Measurements from ENCODE around the gene ASGR1. TPM values are rescaled to one million over a fixed set of nuclear protein-coding genes. Genes with fewer than 3 reads are reported as not detected.
A peak's percentile ranks its signal among the peaks of the same experiment; 100 is the strongest.

ASGR1 gene, protein sequence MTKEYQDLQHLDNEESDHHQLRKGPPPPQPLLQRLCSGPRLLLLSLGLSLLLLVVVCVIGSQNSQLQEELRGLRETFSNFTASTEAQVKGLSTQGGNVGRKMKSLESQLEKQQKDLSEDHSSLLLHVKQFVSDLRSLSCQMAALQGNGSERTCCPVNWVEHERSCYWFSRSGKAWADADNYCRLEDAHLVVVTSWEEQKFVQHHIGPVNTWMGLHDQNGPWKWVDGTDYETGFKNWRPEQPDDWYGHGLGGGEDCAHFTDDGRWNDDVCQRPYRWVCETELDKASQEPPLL
- 1.5 TPM for total RNA-seq
- 1 to 10 TPM; 1.5 to 3.4 (median 2.3) TPM for polyA plus RNA-seq (ENCODE audit: insufficient read depth in 1 of 8, insufficient read length in 8 of 8, low replicate concordance in 1 of 8)
- long read RNA-seq, donor 1: 0 reads
- long read RNA-seq, donor 2: 0 reads
- long read RNA-seq, donor 3: 0 reads
- long read RNA-seq, donor 4: 0 reads
- long read RNA-seq, donor 5: 0 reads
- long read RNA-seq, donor 6: 0 reads
- long read RNA-seq, donor 7: 0 reads
- long read RNA-seq, donor 8: 0 reads
- long read RNA-seq, donor 9: 0 reads
- long read RNA-seq, donor 10, partial matches to known transcripts: 0 of 1 reads
- long read RNA-seq, donor 10, other reads (novel, unspliced or antisense): 0 of 1 reads
- long read RNA-seq, donor 11: 0 reads

DNA sequence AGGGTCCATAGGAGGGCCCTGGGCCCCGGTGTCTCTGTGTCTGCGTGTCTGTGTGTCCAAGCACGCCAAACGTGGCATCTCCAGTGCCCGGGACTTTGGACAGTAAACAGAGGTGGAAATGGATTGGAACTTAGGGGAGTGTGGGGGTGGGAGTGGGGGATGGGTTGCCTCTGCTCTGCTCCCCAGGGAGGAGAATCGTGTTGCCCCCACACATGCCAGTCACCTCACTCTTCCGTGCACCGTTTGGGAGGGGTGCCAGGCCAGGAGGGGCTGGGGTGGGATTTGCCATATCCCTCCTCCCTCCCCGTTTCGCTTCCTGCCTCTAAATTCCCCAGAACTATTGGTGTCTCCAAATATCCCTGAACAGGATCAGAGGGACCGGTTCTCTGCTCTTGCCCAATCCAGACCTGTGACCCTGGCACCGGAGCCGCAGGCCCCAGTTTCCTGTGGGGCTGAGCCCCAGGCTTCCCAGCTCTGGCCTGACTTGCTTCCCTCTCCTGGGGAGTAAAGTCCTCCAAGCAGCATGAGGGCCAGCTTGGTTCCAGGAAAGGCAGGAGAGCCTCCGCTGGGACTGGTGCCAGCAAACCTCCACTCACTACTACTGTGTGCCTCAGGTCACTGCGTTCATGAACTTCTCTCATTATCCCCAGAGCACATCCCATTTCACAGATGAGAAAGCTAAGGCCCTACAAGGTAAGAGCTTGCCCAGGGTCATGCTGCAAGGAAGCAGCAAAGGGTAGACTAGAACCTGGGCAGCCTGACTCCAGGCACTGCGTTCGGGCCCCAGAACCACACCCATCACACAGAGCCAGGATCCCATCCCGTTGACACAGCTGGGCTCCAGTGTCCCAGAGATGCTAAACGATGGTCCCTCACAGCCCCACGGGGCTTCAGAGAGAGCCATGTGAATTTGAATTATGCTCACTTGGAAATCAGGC lies at the start of gene ASGR1:
Gene ASGR1, minus strand, starts transcription at position 54 of the 938 bp plus-strand sequence. CDS start 807 bp downstream, outside the sequence.
- H3K4me3 ChIP-seq (ENCODE audit: low read length): peak within 1 kb of the TSS; percentile 27
- H3K4me1 ChIP-seq (ENCODE audit: control insufficient read depth, insufficient read depth, low read length): peaks cover 15% of the 10 kb centered on the region
- no peak for DNase-seq
- no peak within 1 kb of the TSS for H3K27ac ChIP-seq (ENCODE audit: low read length)
- 55% methylated on average over 13 of the region's 20 CpGs for WGBS (ENCODE audit: insufficient coverage)
- H3K36me3 ChIP-seq (ENCODE audit: control insufficient read depth, insufficient read depth, low read length): no peaks in the 10 kb centered on the region
- H3K9me3 ChIP-seq (replicated peaks; ENCODE audit: control insufficient read depth, low read depth, low read length): no peaks in the 10 kb centered on the region
- H3K27me3 ChIP-seq (ENCODE audit: control insufficient read depth, insufficient read depth, low read length): peaks cover 13% of the 10 kb centered on the region

DNA sequence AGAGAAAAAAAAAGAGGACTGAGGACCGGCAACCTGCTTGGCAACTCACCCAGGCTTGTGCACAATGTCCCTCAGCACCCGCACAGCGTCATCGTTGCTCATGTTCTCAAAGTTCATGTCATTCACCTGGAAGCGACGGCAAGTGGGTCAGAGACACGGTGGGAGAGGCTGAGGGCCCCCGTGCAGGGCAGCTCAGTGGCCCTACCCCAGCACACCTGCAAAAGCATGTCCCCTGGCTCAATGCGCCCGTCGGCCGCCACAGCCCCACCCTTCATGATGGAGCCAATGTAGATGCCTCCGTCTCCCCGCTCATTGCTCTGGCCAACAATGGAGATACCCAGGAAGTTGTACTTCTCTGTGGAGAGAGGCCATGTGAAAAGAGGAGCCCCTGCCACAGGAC lies 49.8 kb upstream of the ASGR1 start:
- H3K27me3 ChIP-seq (ENCODE audit: control insufficient read depth, insufficient read depth, low read length): no peaks in the 10 kb centered on the region
- DNase-seq: no peak
- 94% methylated on average over 8 of the region's 14 CpGs for WGBS (ENCODE audit: insufficient coverage)
- H3K4me3 ChIP-seq (ENCODE audit: low read length): no peak overlapping the region
- peaks cover 20% of the 10 kb centered on the region for H3K4me1 ChIP-seq (ENCODE audit: control insufficient read depth, insufficient read depth, low read length)
- H3K36me3 ChIP-seq (ENCODE audit: control insufficient read depth, insufficient read depth, low read length): peaks cover 68% of the 10 kb centered on the region
- no peak overlapping the region for H3K27ac ChIP-seq (ENCODE audit: low read length)
- H3K9me3 ChIP-seq (replicated peaks; ENCODE audit: control insufficient read depth, low read depth, low read length): no peaks in the 10 kb centered on the region

DNA sequence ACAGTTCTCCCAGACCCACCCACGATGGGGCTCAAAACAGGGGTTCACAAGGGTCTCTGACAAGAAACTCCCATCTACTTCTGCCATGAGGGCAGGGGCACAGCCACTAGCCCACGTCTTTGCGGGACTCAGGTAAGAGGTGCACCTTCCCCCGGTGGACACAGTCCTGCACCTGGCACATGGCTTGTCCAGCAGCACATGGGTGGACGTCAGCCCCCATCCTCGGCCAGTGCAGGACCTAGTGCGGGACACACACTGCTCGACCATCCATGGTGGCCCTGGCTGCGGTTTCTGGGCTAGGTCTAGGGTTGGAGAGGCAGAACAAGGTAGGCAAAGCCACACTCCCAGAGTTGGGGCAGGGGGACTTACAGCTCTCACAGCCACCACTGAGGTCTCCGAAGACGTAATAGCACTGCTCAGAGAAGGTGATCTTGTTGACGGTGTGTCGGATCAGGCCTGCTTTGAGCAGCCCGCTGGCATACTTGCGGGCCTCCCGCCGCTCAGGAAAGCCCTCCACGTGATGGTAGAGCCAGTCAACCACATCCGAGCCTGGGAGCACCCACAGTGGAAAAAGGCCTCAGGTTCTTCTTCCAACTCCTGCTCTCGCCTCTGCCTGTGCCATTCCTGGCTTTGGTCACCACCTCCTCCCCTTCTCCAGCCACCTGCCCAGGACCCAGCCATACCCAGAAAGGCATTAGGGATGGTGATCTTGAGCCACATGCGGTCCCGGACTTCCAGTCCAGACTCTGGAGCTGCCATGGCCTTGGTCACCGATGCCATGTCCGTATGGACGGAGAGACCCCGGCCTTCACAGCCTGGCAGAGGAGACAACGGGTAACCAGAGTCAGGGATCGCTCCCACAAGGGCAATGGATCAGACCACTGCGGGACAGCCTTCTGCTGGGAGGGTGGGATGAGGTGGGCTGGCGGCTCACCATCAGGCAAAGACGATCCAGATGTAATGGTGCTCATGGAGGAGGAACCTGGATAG lies 47.8 kb upstream of the ASGR1 start:
- no peak for DNase-seq
- no peaks in the 10 kb centered on the region for H3K9me3 ChIP-seq (replicated peaks; ENCODE audit: control insufficient read depth, low read depth, low read length)
- peaks cover 87% of the 10 kb centered on the region for H3K36me3 ChIP-seq (ENCODE audit: control insufficient read depth, insufficient read depth, low read length)
- peaks cover 18% of the 10 kb centered on the region for H3K4me1 ChIP-seq (ENCODE audit: control insufficient read depth, insufficient read depth, low read length)
- H3K4me3 ChIP-seq (ENCODE audit: low read length): no peak overlapping the region
- no peak overlapping the region for H3K27ac ChIP-seq (ENCODE audit: low read length)
- WGBS (ENCODE audit: insufficient coverage): 94% methylated on average over 29 of the region's 31 CpGs
- H3K27me3 ChIP-seq (ENCODE audit: control insufficient read depth, insufficient read depth, low read length): no peaks in the 10 kb centered on the region

DNA sequence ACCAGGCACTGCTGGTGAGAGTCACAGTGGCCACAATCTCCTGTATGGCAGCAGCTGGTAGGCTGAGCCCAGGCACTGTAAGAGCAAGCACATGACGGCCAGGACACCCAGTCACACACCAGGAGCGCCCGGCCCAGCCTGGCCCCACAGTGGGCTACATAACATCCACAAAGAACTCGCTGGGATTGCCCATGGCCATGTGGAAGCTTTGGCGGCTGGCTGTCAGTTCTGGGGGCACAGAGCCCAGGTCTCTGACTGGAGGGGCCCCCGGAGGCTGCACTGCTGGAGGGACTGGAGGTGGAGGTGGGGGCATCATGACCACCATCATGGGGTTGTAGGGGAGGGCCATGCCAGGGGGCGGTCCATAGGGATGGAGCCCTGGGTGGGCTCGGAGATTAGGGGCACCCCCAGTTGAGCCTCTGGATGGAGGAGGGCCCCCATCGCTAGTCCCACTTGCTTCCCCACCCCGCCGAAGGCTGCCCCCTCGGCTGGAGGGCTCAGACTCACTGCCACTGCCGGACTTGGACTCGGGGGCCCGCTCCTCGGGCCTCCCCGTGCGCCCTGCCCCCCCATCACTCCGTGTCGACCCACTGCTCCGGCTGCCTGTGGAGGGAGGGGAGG lies 46.7 kb upstream of the ASGR1 start:
- no peak overlapping the region for H3K27ac ChIP-seq (ENCODE audit: low read length)

DNA sequence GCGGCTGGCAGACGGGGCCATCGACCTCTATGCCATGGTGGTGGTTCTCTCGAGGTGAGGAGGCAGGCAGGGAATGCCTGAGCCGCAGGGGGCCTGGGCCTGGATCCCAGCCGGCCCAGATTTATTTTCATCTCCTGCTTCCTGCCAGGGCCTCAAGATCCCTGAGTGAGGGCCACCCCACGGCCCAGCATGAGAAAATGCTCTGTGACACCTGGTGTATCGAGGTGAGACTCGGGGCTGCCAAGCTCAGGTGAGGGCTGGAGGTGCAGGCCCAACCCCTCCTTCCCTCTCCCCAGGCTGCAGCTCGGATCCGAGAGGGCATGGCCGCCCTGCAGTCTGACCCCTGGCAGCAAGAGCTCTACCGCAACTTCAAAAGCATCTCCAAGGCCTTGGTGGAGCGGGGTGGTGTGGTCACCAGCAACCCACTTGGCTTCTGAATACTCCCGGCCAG lies 45.5 kb upstream of the ASGR1 start:
- no peak for DNase-seq
- H3K36me3 ChIP-seq (ENCODE audit: control insufficient read depth, insufficient read depth, low read length): peaks cover 88% of the 10 kb centered on the region
- H3K4me1 ChIP-seq (ENCODE audit: control insufficient read depth, insufficient read depth, low read length): peaks cover 36% of the 10 kb centered on the region
- no peak overlapping the region for H3K4me3 ChIP-seq (ENCODE audit: low read length)
- 74% methylated on average over 10 of the region's 15 CpGs for WGBS (ENCODE audit: insufficient coverage)
- H3K27ac ChIP-seq (ENCODE audit: low read length): no peak overlapping the region
- no peaks in the 10 kb centered on the region for H3K9me3 ChIP-seq (replicated peaks; ENCODE audit: control insufficient read depth, low read depth, low read length)
- no peaks in the 10 kb centered on the region for H3K27me3 ChIP-seq (ENCODE audit: control insufficient read depth, insufficient read depth, low read length)

More for the DNA sequence above, 46.7 kb upstream of the ASGR1 start:
- Histone ChIP-seq H3K9me3 (replicated peaks; ENCODE audit: control insufficient read depth, low read depth, low read length) (no peaks in the 10 kb centered on the region), H3K27me3 (ENCODE audit: control insufficient read depth, insufficient read depth, low read length) (no peaks in the 10 kb centered on the region), H3K4me1 (ENCODE audit: control insufficient read depth, insufficient read depth, low read length) (peaks cover 29% of the 10 kb centered on the region), H3K36me3 (ENCODE audit: control insufficient read depth, insufficient read depth, low read length) (peaks cover 99% of the 10 kb centered on the region), H3K4me3 (ENCODE audit: low read length) (no peak overlapping the region)
- DNase-seq: no peak
- 78% methylated on average over 8 of the region's 21 CpGs for WGBS (ENCODE audit: insufficient coverage)

DNA sequence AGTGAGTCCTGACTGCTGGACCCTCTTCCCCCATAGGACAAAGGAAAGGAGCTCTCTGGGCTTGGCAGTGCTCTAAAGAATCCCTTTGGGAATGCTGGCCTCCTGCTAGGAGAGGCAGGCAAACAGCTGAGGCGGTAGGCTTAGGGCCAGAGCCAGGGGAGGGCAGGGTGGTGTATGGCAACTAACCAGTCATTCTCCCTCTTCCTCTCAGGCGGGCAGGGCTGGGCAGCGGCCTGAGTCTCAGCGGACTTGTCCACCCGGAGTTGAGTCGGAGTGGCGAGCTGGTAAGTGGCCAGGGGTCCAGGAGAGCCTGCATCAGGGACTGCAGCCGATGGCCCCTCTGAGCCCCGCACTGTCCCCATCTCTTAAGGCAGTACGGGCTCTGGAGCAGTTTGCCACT lies 44.9 kb upstream of the ASGR1 start:
- no peak for DNase-seq
- WGBS (ENCODE audit: insufficient coverage): 90% methylated on average over 2 of the region's 10 CpGs
- Histone ChIP-seq H3K27me3 (ENCODE audit: control insufficient read depth, insufficient read depth, low read length) (no peaks in the 10 kb centered on the region), H3K4me3 (ENCODE audit: low read length) (no peak overlapping the region), H3K9me3 (replicated peaks; ENCODE audit: control insufficient read depth, low read depth, low read length) (no peaks in the 10 kb centered on the region), H3K36me3 (ENCODE audit: control insufficient read depth, insufficient read depth, low read length) (peaks cover 82% of the 10 kb centered on the region), H3K27ac (ENCODE audit: low read length) (peak overlapping the region; percentile 35), H3K4me1 (ENCODE audit: control insufficient read depth, insufficient read depth, low read length) (peaks cover 41% of the 10 kb centered on the region)

DNA sequence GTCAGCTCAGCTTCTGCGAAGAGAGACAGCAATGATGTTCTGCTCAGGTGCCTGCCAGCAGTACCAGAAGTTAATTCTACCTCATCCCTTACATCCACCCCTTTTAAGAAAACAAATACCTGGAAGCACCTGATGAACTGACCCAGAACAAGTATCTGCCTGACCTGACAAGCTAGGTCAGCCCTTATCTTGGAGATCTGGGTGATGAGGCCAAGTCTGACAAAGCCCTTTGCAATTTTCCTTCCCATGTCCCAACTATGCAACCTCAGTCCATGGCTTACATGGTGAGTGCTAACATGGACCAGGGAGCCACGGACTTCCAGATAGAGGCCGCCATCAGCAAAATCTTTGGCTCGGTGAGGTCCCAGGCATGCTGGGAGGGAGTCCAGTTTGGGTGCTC lies 44.2 kb upstream of the ASGR1 start:
- Histone ChIP-seq H3K9me3 (replicated peaks; ENCODE audit: control insufficient read depth, low read depth, low read length) (no peaks in the 10 kb centered on the region), H3K27ac (ENCODE audit: low read length) (no peak overlapping the region), H3K4me3 (ENCODE audit: low read length) (no peak overlapping the region), H3K36me3 (ENCODE audit: control insufficient read depth, insufficient read depth, low read length) (peaks cover 75% of the 10 kb centered on the region), H3K4me1 (ENCODE audit: control insufficient read depth, insufficient read depth, low read length) (peaks cover 48% of the 10 kb centered on the region), H3K27me3 (ENCODE audit: control insufficient read depth, insufficient read depth, low read length) (no peaks in the 10 kb centered on the region)
- DNase-seq: no peak
- 79% methylated on average over 3 of the region's 4 CpGs for WGBS (ENCODE audit: insufficient coverage)

DNA sequence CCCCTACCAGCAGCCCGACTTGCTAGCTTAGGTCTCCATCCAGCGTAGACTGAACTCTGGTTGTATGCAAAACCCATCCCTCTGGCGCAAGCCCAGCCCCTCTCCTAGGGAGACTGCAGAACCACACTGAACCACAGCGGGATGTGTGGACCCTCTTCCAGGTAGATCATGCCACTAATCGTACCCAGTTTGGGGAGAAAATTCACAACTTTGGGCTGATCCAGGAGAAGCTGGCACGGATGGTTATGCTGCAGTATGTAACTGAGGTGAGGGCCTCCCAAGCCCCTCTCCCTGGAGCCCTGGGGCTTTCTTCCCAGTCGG lies 43.8 kb upstream of the ASGR1 start:
- Histone ChIP-seq H3K27me3 (ENCODE audit: control insufficient read depth, insufficient read depth, low read length) (no peaks in the 10 kb centered on the region), H3K4me3 (ENCODE audit: low read length) (no peak overlapping the region), H3K36me3 (ENCODE audit: control insufficient read depth, insufficient read depth, low read length) (peaks cover 71% of the 10 kb centered on the region), H3K4me1 (ENCODE audit: control insufficient read depth, insufficient read depth, low read length) (peaks cover 52% of the 10 kb centered on the region), H3K9me3 (replicated peaks; ENCODE audit: control insufficient read depth, low read depth, low read length) (no peaks in the 10 kb centered on the region), H3K27ac (ENCODE audit: low read length) (no peak overlapping the region)
- whole genome bisulfite sequencing (ENCODE audit: insufficient coverage): 90% methylated on average over 2 of the region's 7 CpGs
- no peak for DNase-seq

Data from muscle of leg (tissue), 16 donors.